ENCODE results near the gene MYO1B.

Gene MYO1B

DNA sequence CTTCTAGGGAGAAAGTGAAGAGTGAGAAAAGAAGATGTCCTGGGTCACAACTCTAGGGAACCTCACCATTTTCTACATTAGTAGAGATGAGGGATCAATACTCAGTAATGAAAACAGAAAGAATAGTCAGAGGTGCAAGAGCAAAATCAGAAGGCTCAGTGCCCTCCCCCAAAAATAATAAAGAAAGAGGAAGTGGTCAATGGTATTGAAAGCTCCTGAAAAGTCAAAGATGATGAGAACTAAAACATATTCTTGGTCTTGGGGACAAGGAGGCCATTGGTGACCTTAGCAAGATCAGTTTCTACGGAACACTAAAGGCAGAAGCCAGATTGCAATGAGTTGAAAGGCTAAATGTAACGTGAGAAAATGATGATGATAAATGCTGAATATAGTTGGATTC lies 24.5 kb upstream of the MYO1B start:
- Histone ChIP-seq H3K9ac (ENCODE audit: low read length) (no peak overlapping the region), H3K79me1 (replicated peaks; ENCODE audit: low read length, poor library complexity, severe bottlenecking) (no peaks in the 10 kb centered on the region), H2BK5ac (ENCODE audit: low read depth, low read length, poor library complexity, severe bottlenecking) (no peak overlapping the region), H3K4me2 (ENCODE audit: low read length, poor library complexity, severe bottlenecking) (no peak overlapping the region), H2AFZ (ENCODE audit: low read depth, low read length) (no peak overlapping the region), H3K23ac (ENCODE audit: low read length in 2 of 2) (no peak overlapping the region), H2AK5ac (ENCODE audit: low read length, severe bottlenecking) (no peak overlapping the region), H2BK120ac (ENCODE audit: low read depth, low read length) (no peak overlapping the region), H3K36me3 (ENCODE audit: control insufficient read depth in 1 of 2, insufficient read depth in 2 of 2, low read depth in 1 of 2, low read length in 2 of 2) (no peaks in the 10 kb centered on the region), H3K27ac (ENCODE audit: low read length, poor library complexity, severe bottlenecking) (no peak overlapping the region), H3K9me3 (ENCODE audit: control insufficient read depth, low read length) (no peaks in the 10 kb centered on the region), H2BK12ac (ENCODE audit: low read length in 2 of 2) (peak overlapping the region; percentile 39 to 87), H3K27me3 (ENCODE audit: control insufficient read depth in 1 of 2, insufficient read depth in 1 of 2, low read length in 2 of 2) (no peaks in the 10 kb centered on the region), H3K4me1 (ENCODE audit: control insufficient read depth, insufficient read depth, low read depth, low read length) (peaks cover 3% of the 10 kb centered on the region), H4K8ac (ENCODE audit: low read length) (no peak overlapping the region), H2BK15ac (ENCODE audit: low read depth, poor library complexity, severe bottlenecking) (no peak overlapping the region), H3K4me3 (ENCODE audit: insufficient read depth in 1 of 2, low read depth in 1 of 2, low read length in 2 of 2) (no peak overlapping the region), H3K14ac (ENCODE audit: low read length in 2 of 2) (no peak overlapping the region), H4K91ac (ENCODE audit: low read length) (no peak overlapping the region), H3K4ac (ENCODE audit: low read depth in 1 of 2, low read length in 2 of 2) (no peak overlapping the region), H3K18ac (ENCODE audit: low read depth in 1 of 2, low read length in 2 of 2) (no peak overlapping the region)
- WGBS, result 96% methylated on average over 2 of the region's 2 CpGs
- DNase-seq, result no peak

DNA sequence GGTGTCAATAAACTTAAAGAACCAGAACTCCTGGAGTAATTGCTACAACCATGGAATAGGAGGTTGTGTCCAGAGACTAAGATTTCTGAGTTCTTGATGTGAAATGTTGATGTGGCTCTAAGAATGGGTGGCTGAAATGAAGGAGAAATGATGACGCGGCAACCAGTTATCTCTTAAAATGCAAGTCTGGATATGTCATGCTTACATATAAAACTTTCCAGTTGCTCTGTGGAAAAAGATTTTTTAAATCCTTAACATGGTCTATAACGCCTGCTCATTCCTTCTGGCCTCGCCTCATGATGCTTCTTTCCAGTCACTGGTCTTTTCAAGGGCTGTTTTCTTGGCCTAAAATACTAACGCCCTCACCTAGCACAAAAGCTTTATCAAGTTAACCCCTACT lies 23.5 kb upstream of the MYO1B start:
- Histone ChIP-seq H2BK120ac (ENCODE audit: low read depth, low read length) (no peak overlapping the region), H3K27me3 (ENCODE audit: control insufficient read depth in 1 of 2, insufficient read depth in 1 of 2, low read length in 2 of 2) (no peaks in the 10 kb centered on the region), H4K8ac (ENCODE audit: low read length) (no peak overlapping the region), H3K4me2 (ENCODE audit: low read length, poor library complexity, severe bottlenecking) (no peak overlapping the region), H3K4me1 (ENCODE audit: control insufficient read depth, insufficient read depth, low read depth, low read length) (peaks cover 3% of the 10 kb centered on the region), H3K9ac (ENCODE audit: low read length) (peak overlapping the region; percentile 19), H2AK5ac (ENCODE audit: low read length, severe bottlenecking) (no peak overlapping the region), H3K4ac (ENCODE audit: low read depth in 1 of 2, low read length in 2 of 2) (no peak overlapping the region), H2BK12ac (ENCODE audit: low read length in 2 of 2) (peak overlapping the region in 1 of 2 experiments; percentile 18), H3K14ac (ENCODE audit: low read length in 2 of 2) (no peak overlapping the region), H3K79me1 (replicated peaks; ENCODE audit: low read length, poor library complexity, severe bottlenecking) (no peaks in the 10 kb centered on the region), H2BK5ac (ENCODE audit: low read depth, low read length, poor library complexity, severe bottlenecking) (no peak overlapping the region), H3K23ac (ENCODE audit: low read length in 2 of 2) (no peak overlapping the region), H3K27ac (ENCODE audit: low read length, poor library complexity, severe bottlenecking) (no peak overlapping the region), H4K91ac (ENCODE audit: low read length) (no peak overlapping the region), H2AFZ (ENCODE audit: low read depth, low read length) (no peak overlapping the region), H3K36me3 (ENCODE audit: control insufficient read depth in 1 of 2, insufficient read depth in 2 of 2, low read depth in 1 of 2, low read length in 2 of 2) (no peaks in the 10 kb centered on the region), H2BK15ac (ENCODE audit: low read depth, poor library complexity, severe bottlenecking) (no peak overlapping the region), H3K9me3 (ENCODE audit: control insufficient read depth, low read length) (no peaks in the 10 kb centered on the region), H3K18ac (ENCODE audit: low read depth in 1 of 2, low read length in 2 of 2) (no peak overlapping the region), H3K4me3 (ENCODE audit: insufficient read depth in 1 of 2, low read depth in 1 of 2, low read length in 2 of 2) (no peak overlapping the region)
- 91% methylated on average over 5 of the region's 5 CpGs for WGBS
- no peak for DNase-seq

DNA sequence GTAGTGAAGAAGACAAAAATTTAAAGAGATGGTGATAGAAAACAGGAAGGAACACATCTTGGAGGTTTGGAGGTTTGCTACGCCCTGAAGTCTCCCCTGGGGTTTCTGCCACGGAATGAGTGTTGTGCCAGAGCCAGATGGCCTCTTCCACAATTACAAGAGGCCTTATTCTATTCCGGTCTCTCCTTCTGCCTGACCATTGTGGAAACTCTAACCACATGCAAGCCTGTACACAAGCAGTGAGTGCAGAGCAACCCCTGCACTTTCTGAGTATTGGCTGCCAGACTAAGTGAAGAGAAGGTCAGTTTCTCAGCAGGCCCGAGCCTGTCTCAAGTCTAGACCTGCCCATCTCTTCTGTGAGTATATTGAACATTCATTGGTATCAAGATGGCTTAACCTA lies 22.7 kb upstream of the MYO1B start:
- Histone ChIP-seq H3K4me3 (ENCODE audit: insufficient read depth in 1 of 2, low read depth in 1 of 2, low read length in 2 of 2) (peak overlapping the region in 1 of 2 experiments; percentile 61), H3K27ac (ENCODE audit: low read length, poor library complexity, severe bottlenecking) (no peak overlapping the region), H4K8ac (ENCODE audit: low read length) (peak overlapping the region; percentile 47), H3K23ac (ENCODE audit: low read length in 2 of 2) (no peak overlapping the region), H3K9ac (ENCODE audit: low read length) (peak overlapping the region; percentile 66), H3K4ac (ENCODE audit: low read depth in 1 of 2, low read length in 2 of 2) (peak overlapping the region in 1 of 2 experiments; percentile 13), H3K36me3 (ENCODE audit: control insufficient read depth in 1 of 2, insufficient read depth in 2 of 2, low read depth in 1 of 2, low read length in 2 of 2) (no peaks in the 10 kb centered on the region), H3K27me3 (ENCODE audit: control insufficient read depth in 1 of 2, insufficient read depth in 1 of 2, low read length in 2 of 2) (no peaks in the 10 kb centered on the region), H2AK5ac (ENCODE audit: low read length, severe bottlenecking) (no peak overlapping the region), H2BK12ac (ENCODE audit: low read length in 2 of 2) (no peak overlapping the region), H2AFZ (ENCODE audit: low read depth, low read length) (no peak overlapping the region), H3K14ac (ENCODE audit: low read length in 2 of 2) (no peak overlapping the region), H3K18ac (ENCODE audit: low read depth in 1 of 2, low read length in 2 of 2) (peak overlapping the region in 1 of 2 experiments; percentile 3), H3K9me3 (ENCODE audit: control insufficient read depth, low read length) (no peaks in the 10 kb centered on the region), H3K79me1 (replicated peaks; ENCODE audit: low read length, poor library complexity, severe bottlenecking) (no peaks in the 10 kb centered on the region), H2BK120ac (ENCODE audit: low read depth, low read length) (no peak overlapping the region), H2BK5ac (ENCODE audit: low read depth, low read length, poor library complexity, severe bottlenecking) (no peak overlapping the region), H3K4me1 (ENCODE audit: control insufficient read depth, insufficient read depth, low read depth, low read length) (peaks cover 3% of the 10 kb centered on the region), H3K4me2 (ENCODE audit: low read length, poor library complexity, severe bottlenecking) (no peak overlapping the region), H4K91ac (ENCODE audit: low read length) (no peak overlapping the region), H2BK15ac (ENCODE audit: low read depth, poor library complexity, severe bottlenecking) (no peak overlapping the region)
- DNase-seq, result peak; percentile 77
- 45% methylated on average over 4 of the region's 4 CpGs for WGBS

DNA sequence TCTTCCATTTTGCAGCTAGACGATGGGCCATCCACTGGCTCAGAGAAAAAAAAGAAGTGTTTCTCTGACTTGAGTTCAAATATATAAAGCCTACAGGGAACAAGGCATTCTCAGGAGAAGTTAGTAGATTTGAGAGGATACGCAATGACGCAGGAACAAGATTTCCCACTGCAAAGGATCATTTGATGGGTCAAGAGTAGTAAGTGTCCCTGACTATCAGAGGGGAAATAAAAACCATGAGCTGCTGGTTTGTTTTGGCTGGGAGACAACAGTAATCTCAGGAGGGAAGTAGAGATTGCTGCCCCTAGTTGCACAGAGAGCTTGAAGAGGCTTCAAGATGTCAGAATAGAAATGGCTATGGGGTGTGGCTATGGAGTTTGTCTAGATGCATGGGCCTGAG lies 22.3 kb upstream of the MYO1B start:
- no peaks in the 10 kb centered on the region for H3K79me1 ChIP-seq (replicated peaks; ENCODE audit: low read length, poor library complexity, severe bottlenecking)
- H3K27me3 ChIP-seq (ENCODE audit: control insufficient read depth in 1 of 2, insufficient read depth in 1 of 2, low read length in 2 of 2), result no peaks in the 10 kb centered on the region
- H3K27ac ChIP-seq (ENCODE audit: low read length, poor library complexity, severe bottlenecking), result no peak overlapping the region
- H4K91ac ChIP-seq (ENCODE audit: low read length), result no peak overlapping the region
- H3K4ac ChIP-seq (ENCODE audit: low read depth in 1 of 2, low read length in 2 of 2), result no peak overlapping the region
- H2AK5ac ChIP-seq (ENCODE audit: low read length, severe bottlenecking), result no peak overlapping the region
- no peak overlapping the region for H2BK15ac ChIP-seq (ENCODE audit: low read depth, poor library complexity, severe bottlenecking)
- no peak overlapping the region for H2AFZ ChIP-seq (ENCODE audit: low read depth, low read length)
- no peak overlapping the region for H3K14ac ChIP-seq (ENCODE audit: low read length in 2 of 2)
- H3K4me2 ChIP-seq (ENCODE audit: low read length, poor library complexity, severe bottlenecking), result no peak overlapping the region
- H3K4me3 ChIP-seq (ENCODE audit: insufficient read depth in 1 of 2, low read depth in 1 of 2, low read length in 2 of 2), result peak overlapping the region in 1 of 2 experiments; percentile 61
- no peak overlapping the region for H2BK120ac ChIP-seq (ENCODE audit: low read depth, low read length)
- H2BK12ac ChIP-seq (ENCODE audit: low read length in 2 of 2), result peak overlapping the region in 1 of 2 experiments; percentile 22
- no peaks in the 10 kb centered on the region for H3K36me3 ChIP-seq (ENCODE audit: control insufficient read depth in 1 of 2, insufficient read depth in 2 of 2, low read depth in 1 of 2, low read length in 2 of 2)
- H4K8ac ChIP-seq (ENCODE audit: low read length), result peak overlapping the region; percentile 79
- no peaks in the 10 kb centered on the region for H3K9me3 ChIP-seq (ENCODE audit: control insufficient read depth, low read length)
- H3K23ac ChIP-seq (ENCODE audit: low read length in 2 of 2), result no peak overlapping the region
- WGBS, result 91% methylated on average over 3 of the region's 3 CpGs
- no peak for DNase-seq
- no peak overlapping the region for H2BK5ac ChIP-seq (ENCODE audit: low read depth, low read length, poor library complexity, severe bottlenecking)
- peak overlapping the region; percentile 66 for H3K9ac ChIP-seq (ENCODE audit: low read length)
- H3K18ac ChIP-seq (ENCODE audit: low read depth in 1 of 2, low read length in 2 of 2), result peak overlapping the region in 1 of 2 experiments; percentile 3
- H3K4me1 ChIP-seq (ENCODE audit: control insufficient read depth, insufficient read depth, low read depth, low read length), result peaks cover 3% of the 10 kb centered on the region

All from mesenchymal stem cell (in vitro differentiated cells and primary cell).